Measurements from ENCODE around the gene ZDHHC22. TPM values are rescaled to one million over a fixed set of nuclear protein-coding genes. Genes with fewer than 3 reads are reported as not detected.
"Not testable (repeated sequence)": the region's sequence is repeated elsewhere in the genome, so short reads cannot be mapped to it uniquely, and the experiment has no call there.

ZDHHC22 gene
- total RNA-seq, 1 donor from 2014 or later: not detected

GRCh38 chr14:77177702-77178101, 36.1 kb upstream of the ZDHHC22 start:
- no peaks in the 10 kb centered on the region for H3K36me3 Mint-ChIP-seq (ENCODE audit: low read depth)
- H3K4me3 Mint-ChIP-seq: no peak overlapping the region
- no peaks in the 10 kb centered on the region for H3K9me3 Mint-ChIP-seq
- intact Hi-C loops (cut with micrococcal nuclease): no loop called here
- H3K27ac Mint-ChIP-seq: no peak overlapping the region
- no peaks in the 10 kb centered on the region for H3K4me1 Mint-ChIP-seq (ENCODE audit: low read depth)
- DNase-seq (ENCODE audit: low spot score): no peak
- peaks cover 20% of the 10 kb centered on the region for H3K27me3 Mint-ChIP-seq (ENCODE audit: insufficient read depth)

- Mint-ChIP-seq H3K27me3 (ENCODE audit: insufficient read depth) (peaks cover 12% of the 10 kb centered on the region), H3K4me1 (ENCODE audit: low read depth) (no peaks in the 10 kb centered on the region), H3K36me3 (ENCODE audit: low read depth) (no peaks in the 10 kb centered on the region), H3K9me3 (peaks cover 1% of the 10 kb centered on the region), H3K4me3 (no peak overlapping the region), H3K27ac (no peak overlapping the region)
- intact Hi-C loops (cut with micrococcal nuclease): no loop called here
- no peak for DNase-seq (ENCODE audit: low spot score)
Observed at GRCh38 chr14:77175843-77176242, 34.3 kb upstream of the ZDHHC22 start.

- H3K36me3 Mint-ChIP-seq (ENCODE audit: low read depth); H3K4me3 Mint-ChIP-seq; H3K9me3 Mint-ChIP-seq; H3K4me1 Mint-ChIP-seq (ENCODE audit: low read depth); H3K27me3 Mint-ChIP-seq (ENCODE audit: insufficient read depth); H3K27ac Mint-ChIP-seq; DNase-seq (ENCODE audit: low spot score); intact Hi-C loops (cut with micrococcal nuclease): not testable (repeated sequence)
Observed at GRCh38 chr14:77173911-77174617, 32.5 kb upstream of the ZDHHC22 start.

GRCh38 chr14:77172916-77173315, 31.3 kb upstream of the ZDHHC22 start:
- H3K27me3 Mint-ChIP-seq (ENCODE audit: insufficient read depth): peaks cover 10% of the 10 kb centered on the region
- H3K4me3 Mint-ChIP-seq: no peak overlapping the region
- peaks cover 9% of the 10 kb centered on the region for H3K9me3 Mint-ChIP-seq
- no peak for DNase-seq (ENCODE audit: low spot score)
- no peaks in the 10 kb centered on the region for H3K4me1 Mint-ChIP-seq (ENCODE audit: low read depth)
- intact Hi-C loops (cut with micrococcal nuclease): no loop called here
- no peaks in the 10 kb centered on the region for H3K36me3 Mint-ChIP-seq (ENCODE audit: low read depth)
- no peak overlapping the region for H3K27ac Mint-ChIP-seq

GRCh38 chr14:77170045-77170444, 28.5 kb upstream of the ZDHHC22 start:
- no peaks in the 10 kb centered on the region for H3K4me1 Mint-ChIP-seq (ENCODE audit: low read depth)
- no peak overlapping the region for H3K4me3 Mint-ChIP-seq
- no peak overlapping the region for H3K27ac Mint-ChIP-seq
- no peak for DNase-seq (ENCODE audit: low spot score)
- H3K27me3 Mint-ChIP-seq (ENCODE audit: insufficient read depth): peaks cover 13% of the 10 kb centered on the region
- intact Hi-C loops (cut with micrococcal nuclease): no loop called here
- peaks cover 9% of the 10 kb centered on the region for H3K9me3 Mint-ChIP-seq
- H3K36me3 Mint-ChIP-seq (ENCODE audit: low read depth): no peaks in the 10 kb centered on the region

GRCh38 chr14:77161011-77161410, 19.4 kb upstream of the ZDHHC22 start:
- no peak overlapping the region for H3K27ac Mint-ChIP-seq
- H3K4me1 Mint-ChIP-seq (ENCODE audit: low read depth): no peaks in the 10 kb centered on the region
- DNase-seq (ENCODE audit: low spot score): no peak
- H3K36me3 Mint-ChIP-seq (ENCODE audit: low read depth): no peaks in the 10 kb centered on the region
- intact Hi-C loops (cut with micrococcal nuclease): no loop called here
- H3K27me3 Mint-ChIP-seq (ENCODE audit: insufficient read depth): peaks cover 19% of the 10 kb centered on the region
- no peak overlapping the region for H3K4me3 Mint-ChIP-seq
- no peaks in the 10 kb centered on the region for H3K9me3 Mint-ChIP-seq

GRCh38 chr14:77158882-77159255, 17.3 kb upstream of the ZDHHC22 start:
- no peaks in the 10 kb centered on the region for H3K9me3 Mint-ChIP-seq
- peaks cover 17% of the 10 kb centered on the region for H3K27me3 Mint-ChIP-seq (ENCODE audit: insufficient read depth)
- no peak for DNase-seq (ENCODE audit: low spot score)
- no peak overlapping the region for H3K4me3 Mint-ChIP-seq
- intact Hi-C loops (cut with micrococcal nuclease): no loop called here
- H3K36me3 Mint-ChIP-seq (ENCODE audit: low read depth): no peaks in the 10 kb centered on the region
- H3K4me1 Mint-ChIP-seq (ENCODE audit: low read depth): no peaks in the 10 kb centered on the region
- H3K27ac Mint-ChIP-seq: no peak overlapping the region

- intact Hi-C loops (cut with micrococcal nuclease): no loop called here
Observed at GRCh38 chr14:77158175-77158881, 16.7 kb upstream of the ZDHHC22 start.

GRCh38 chr14:77157740-77158139, 16.1 kb upstream of the ZDHHC22 start:
- Mint-ChIP-seq H3K27ac (no peak overlapping the region), H3K4me1 (ENCODE audit: low read depth) (no peaks in the 10 kb centered on the region), H3K27me3 (ENCODE audit: insufficient read depth) (peaks cover 19% of the 10 kb centered on the region), H3K36me3 (ENCODE audit: low read depth) (no peaks in the 10 kb centered on the region), H3K4me3 (no peak overlapping the region), H3K9me3 (no peaks in the 10 kb centered on the region)
- intact Hi-C loops (cut with micrococcal nuclease): no loop called here
- DNase-seq (ENCODE audit: low spot score): no peak

More at GRCh38 chr14:77158175-77158881, 16.7 kb upstream of the ZDHHC22 start:
- Mint-ChIP-seq H3K27ac (no peak overlapping the region), H3K4me1 (ENCODE audit: low read depth) (no peaks in the 10 kb centered on the region), H3K36me3 (ENCODE audit: low read depth) (no peaks in the 10 kb centered on the region), H3K9me3 (no peaks in the 10 kb centered on the region), H3K27me3 (ENCODE audit: insufficient read depth) (peaks cover 19% of the 10 kb centered on the region), H3K4me3 (no peak overlapping the region)
- no peak for DNase-seq (ENCODE audit: low spot score)

GRCh38 chr14:77155083-77155482, 13.5 kb upstream of the ZDHHC22 start:
- intact Hi-C loops (cut with micrococcal nuclease): no loop called here
- H3K4me3 Mint-ChIP-seq: no peak overlapping the region
- no peaks in the 10 kb centered on the region for H3K36me3 Mint-ChIP-seq (ENCODE audit: low read depth)

GRCh38 chr14:77154421-77154820, 12.8 kb upstream of the ZDHHC22 start:
- no peaks in the 10 kb centered on the region for H3K4me1 Mint-ChIP-seq (ENCODE audit: low read depth)
- no peak overlapping the region for H3K27ac Mint-ChIP-seq
- DNase-seq (ENCODE audit: low spot score): no peak
- H3K9me3 Mint-ChIP-seq: no peaks in the 10 kb centered on the region
- H3K27me3 Mint-ChIP-seq (ENCODE audit: insufficient read depth): peaks cover 21% of the 10 kb centered on the region
- intact Hi-C loops (cut with micrococcal nuclease): no loop called here
- H3K4me3 Mint-ChIP-seq: no peak overlapping the region
- H3K36me3 Mint-ChIP-seq (ENCODE audit: low read depth): no peaks in the 10 kb centered on the region

More at GRCh38 chr14:77155083-77155482, 13.5 kb upstream of the ZDHHC22 start:
- Mint-ChIP-seq H3K4me1 (ENCODE audit: low read depth) (no peaks in the 10 kb centered on the region), H3K27ac (no peak overlapping the region), H3K27me3 (ENCODE audit: insufficient read depth) (peaks cover 19% of the 10 kb centered on the region), H3K9me3 (no peaks in the 10 kb centered on the region)
- no peak for DNase-seq (ENCODE audit: low spot score)

GRCh38 chr14:77153802-77154201, 12.2 kb upstream of the ZDHHC22 start:
- H3K4me1 Mint-ChIP-seq (ENCODE audit: low read depth): no peaks in the 10 kb centered on the region

GRCh38 chr14:77151918-77152588, 10.5 kb upstream of the ZDHHC22 start:
- H3K27ac Mint-ChIP-seq: no peak overlapping the region

More at GRCh38 chr14:77153802-77154201, 12.2 kb upstream of the ZDHHC22 start:
- DNase-seq (ENCODE audit: low spot score): no peak
- intact Hi-C loops (cut with micrococcal nuclease): no loop called here
- H3K36me3 Mint-ChIP-seq (ENCODE audit: low read depth): no peaks in the 10 kb centered on the region
- no peak overlapping the region for H3K27ac Mint-ChIP-seq
- H3K4me3 Mint-ChIP-seq: no peak overlapping the region
- no peaks in the 10 kb centered on the region for H3K9me3 Mint-ChIP-seq
- H3K27me3 Mint-ChIP-seq (ENCODE audit: insufficient read depth): peaks cover 25% of the 10 kb centered on the region

More at GRCh38 chr14:77151918-77152588, 10.5 kb upstream of the ZDHHC22 start:
- no peaks in the 10 kb centered on the region for H3K36me3 Mint-ChIP-seq (ENCODE audit: low read depth)
- intact Hi-C loops (cut with micrococcal nuclease): loop anchor here (1.0 kb wide), 3 partner anchors 61 to 280 kb away; no protein-coding TSS in a partner anchor
- no peak overlapping the region for H3K4me3 Mint-ChIP-seq
- no peaks in the 10 kb centered on the region for H3K9me3 Mint-ChIP-seq
- no peaks in the 10 kb centered on the region for H3K4me1 Mint-ChIP-seq (ENCODE audit: low read depth)
- DNase-seq (ENCODE audit: low spot score): no peak
- peaks cover 20% of the 10 kb centered on the region for H3K27me3 Mint-ChIP-seq (ENCODE audit: insufficient read depth)
